ENCODE measurements around the gene IL17F.

IL17F gene

DNA sequence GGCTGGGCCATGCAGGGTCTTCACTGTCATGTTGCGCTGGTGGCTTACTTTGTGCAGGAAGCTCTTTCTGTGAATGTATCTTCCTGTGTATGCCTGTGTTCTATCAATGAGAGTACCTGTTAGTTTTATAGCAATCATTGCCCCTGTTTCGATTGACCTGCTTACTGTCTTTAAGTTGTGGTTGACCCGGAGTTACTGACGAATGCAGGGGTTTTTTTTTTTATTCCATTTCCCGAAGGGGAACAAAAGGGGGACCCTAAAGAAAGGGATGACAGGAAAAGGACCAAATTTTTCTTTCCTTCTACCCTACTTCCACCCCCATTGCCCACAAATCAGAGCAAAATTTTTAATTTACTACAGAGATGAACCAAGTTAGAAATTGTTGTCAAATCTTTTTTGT lies at the start of gene IL17F:
TSS of gene IL17F (minus strand) at position 101 of the 400 bp plus-strand sequence. CDS start at position 30, 71 bp downstream.
- DNase-seq, result no peak

DNA sequence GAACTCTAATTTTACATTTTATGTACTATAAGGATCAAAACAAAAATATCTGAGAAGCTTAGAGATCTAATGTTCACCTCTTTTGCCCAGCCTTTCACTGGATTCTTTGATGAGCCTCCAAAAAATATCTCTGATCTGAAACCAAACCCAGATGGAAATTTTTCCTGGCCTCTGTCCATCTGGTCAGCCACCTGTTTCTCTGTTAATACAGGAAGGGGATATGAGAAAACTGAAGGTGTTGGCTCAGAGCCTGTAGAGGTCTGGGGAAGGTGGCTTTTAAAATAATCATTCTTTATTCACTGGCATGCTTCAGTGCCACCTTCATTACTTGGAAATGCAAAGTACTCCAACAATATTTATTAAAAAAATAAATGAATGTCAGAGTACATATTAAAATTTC lies 48.8 kb upstream of the IL17F start:
- DNase-seq, result no peak

DNA sequence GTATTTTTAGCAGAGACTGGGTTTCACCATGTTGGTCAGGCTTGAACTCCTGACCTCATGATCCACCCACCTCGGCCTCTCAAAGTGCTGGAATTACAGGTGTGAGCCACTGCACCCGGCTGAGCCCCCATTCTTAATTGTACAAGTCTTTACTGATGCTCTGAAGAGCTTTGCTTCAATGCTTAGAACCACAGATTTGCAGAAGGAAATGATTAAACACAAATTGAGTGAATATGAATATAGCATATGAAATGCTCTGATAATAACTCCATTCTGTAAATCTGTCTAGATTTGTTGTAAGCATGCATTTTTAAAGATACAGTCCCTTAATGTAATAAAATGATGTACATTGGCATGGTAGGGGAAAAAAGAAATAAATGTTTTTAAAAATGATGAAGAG lies 44.5 kb upstream of the IL17F start:
- DNase-seq, result no peak

DNA sequence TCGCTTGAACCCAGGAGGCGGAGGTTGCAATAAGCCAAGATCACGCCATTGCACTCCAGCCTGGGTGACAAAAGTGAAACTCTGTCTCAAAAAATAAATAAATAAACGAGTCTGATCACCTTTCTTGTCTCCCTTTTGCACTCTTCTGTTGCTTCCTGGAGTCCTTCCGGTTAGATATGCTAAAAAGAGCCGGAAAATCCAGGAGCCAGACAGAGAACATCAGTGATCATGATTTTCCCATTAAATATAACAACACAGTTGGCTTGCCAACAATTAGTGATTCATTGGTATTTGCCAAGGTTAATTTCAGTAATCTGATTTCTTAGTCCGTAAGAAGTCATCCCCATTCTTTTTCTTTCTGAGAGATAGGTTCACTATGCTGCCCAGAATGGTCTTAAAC lies 43.9 kb upstream of the IL17F start:
- no peak for DNase-seq

DNA sequence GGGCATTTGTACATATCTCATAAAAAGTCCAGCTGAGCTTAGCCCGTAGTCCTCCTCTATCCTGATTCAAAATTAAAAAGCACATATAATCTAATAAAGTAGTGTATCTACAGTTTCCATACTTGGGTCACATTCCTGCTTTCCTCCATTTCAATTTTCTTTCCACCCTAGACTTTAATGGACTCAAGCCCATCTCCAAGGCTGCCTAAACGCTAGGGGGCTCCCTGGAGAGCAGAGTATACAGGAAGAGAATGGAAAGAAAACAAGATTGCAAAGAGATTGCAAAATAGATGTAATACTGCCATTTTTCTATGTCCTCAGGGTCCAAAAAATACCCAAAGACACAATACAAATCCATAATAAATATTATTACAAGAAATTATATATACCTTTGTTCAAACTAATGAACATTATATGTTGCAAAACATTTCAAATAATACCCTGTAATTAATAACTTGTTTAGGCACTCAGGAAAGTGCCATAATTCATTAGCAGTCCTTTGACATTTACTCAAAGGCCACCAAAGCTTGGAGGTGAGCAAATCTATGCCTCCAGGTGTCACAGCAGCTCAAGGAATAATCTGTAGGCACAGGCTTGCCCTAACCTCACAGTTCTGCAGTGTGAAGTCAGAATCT lies 42.6 kb upstream of the IL17F start:
- peak; percentile 45 for DNase-seq

DNA sequence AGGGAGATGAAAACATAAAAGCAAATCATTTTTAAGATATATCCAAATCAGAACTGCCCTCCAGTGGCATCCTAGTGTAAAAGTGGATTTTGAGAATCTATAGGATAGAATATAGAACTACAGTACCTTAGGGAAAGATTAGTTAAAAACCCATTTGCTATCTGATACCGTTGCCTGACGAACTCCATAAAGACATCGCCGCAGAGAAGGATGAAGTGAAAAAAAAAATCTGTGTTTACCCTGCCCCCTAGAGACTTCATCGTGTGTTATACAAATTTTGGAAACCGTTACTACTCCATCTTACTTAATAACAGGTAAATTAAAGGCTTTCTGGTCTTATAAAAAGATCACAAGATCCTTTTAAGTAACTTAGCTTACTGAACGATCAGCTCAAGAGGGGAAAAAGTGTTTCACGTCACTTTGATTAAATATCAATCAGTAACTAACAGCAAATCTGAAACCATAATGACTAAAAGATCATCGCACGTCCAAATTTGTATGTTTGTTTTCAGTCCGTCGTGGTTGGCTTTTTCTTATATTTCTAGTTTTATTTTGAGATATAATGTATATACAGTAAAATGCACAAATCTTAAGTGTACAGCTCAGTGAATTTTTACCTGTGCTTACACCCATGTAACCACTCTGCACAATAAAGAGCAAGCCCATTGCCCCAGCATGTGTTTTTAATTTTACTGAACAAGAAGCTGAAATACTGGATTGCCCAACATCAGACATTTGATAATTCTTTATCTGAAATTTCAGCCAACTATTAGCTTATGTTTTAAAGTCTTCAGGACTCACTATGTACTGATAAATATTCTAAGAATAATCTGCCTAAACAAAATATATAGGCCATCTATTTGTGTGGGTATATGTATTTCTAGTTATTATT lies 41.1 kb upstream of the IL17F start:
- no peak for DNase-seq

DNA sequence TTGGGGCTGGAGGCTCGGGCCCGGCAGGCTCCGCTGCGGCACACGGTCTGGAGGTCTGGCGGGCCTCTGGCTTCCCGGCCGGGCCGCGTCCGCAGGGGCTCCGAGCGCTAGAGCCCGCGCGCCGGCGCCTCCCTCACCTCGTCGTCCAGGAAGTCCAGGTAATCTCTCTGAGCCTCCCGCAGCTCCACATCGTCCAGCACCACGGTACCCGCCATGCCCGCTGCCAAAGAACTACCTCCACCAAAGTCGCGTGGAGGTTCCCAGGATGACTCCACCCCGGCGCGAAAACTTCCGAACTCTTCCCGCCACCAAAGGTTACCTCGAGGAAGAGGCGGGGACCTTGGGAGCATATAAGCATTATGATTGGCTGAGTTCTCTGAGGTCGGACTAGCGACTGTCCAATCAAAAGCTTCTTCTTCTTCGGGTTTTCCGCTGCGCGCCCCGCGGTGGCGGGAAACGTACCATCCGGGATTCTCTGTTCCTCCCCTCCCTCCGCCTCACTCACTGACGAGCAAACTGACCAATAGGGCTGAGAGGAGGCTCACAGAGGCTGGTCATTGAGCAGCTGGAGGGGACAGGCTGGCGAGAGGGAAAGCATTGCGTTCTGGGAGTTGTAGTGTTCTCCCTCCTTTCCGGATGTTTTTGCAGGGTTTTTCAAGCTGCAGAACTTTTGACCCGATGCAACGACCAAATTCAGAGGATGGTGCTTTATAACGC lies 40.3 kb upstream of the IL17F start, which contains the start of gene MCM3:
TSS of gene MCM3 (minus strand) at position 283 of the 717 bp plus-strand sequence. CDS start at position 215, 68 bp downstream.
- DNase-seq, result peak; percentile 98

DNA sequence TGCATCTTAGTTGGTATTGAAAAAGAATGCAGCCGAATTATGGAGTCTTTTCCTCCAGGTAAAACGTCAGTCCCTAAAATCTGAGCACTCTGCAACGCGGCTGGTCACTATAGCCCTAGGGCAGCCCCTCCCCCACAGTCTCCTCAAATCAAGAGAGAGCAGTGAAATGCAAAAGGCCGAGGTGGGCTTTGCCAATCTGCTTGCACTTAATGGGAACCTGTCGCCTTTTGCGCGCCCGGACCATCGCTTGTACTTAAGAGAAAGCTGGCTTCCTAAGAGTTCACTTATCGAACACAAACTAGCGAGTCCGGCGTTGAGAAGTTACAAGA lies 39.8 kb upstream of the IL17F start:
- no peak for DNase-seq

DNA sequence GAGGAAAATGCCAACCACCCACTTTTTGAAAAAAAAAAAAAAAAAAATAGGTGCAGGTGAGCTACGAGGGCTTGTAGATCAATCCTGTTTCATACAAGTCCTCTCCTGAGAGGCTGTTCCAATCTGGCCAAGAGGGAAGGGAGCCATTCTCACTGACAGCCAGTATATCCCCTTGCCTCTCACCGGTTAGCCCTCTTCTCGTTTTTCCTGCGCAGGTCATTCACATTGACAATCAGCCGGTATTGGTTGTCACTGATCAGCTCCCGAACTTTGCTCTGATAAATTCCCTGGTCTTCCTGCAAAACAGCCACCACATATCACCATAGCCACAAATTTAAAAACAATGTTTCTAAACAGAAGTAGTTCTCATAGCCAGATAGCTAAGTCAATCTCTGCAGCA lies 38.8 kb upstream of the IL17F start:
- no peak for DNase-seq

DNA sequence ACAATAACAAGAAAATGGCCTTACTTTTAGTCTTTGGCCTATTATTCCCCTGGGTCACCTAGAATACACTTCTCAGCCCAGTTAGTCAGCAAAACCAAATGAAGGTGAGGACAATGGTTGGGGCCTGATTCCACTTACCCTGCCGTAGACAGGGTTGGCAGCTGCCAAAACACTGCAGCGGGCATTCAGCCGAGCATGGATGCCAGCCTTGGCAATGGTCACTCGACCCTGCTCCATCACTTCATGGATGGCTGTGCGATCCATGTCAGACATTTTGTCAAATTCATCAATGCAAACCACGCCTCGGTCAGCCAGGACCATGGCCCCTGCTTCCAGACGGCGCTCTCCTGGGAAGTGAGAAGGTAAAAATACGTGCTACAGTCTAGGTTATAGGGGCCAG lies 31.8 kb upstream of the IL17F start:
- DNase-seq, result no peak

DNA sequence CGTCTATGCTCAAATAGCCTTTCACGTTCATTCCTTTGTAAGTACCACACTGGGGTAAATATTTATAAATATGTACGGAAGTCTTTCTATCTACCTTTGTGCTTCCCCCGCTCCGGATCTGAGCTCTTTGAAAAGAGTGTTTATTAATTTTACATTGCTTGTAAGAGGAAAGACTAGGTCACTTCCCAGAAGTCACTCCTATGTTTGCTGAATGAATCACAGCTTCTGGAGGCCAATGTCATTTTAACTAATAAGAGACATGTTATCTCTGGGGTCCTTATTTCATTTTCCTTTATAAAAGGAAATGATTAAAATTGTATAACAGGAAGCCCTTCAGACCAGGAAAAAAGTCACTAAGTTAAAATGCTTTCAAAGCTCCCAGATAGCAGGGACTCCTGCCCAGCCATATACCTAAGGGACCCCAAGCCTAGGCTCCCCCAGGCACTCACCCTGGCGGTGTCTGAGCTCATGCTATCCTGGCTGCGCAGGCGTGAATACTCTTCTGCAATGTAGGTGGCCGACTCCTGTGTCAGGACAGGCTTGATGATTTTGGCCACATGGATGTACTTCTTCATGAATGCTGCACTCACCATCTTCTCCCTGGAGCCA lies 27.7 kb upstream of the IL17F start:
- DNase-seq, result no peak

DNA sequence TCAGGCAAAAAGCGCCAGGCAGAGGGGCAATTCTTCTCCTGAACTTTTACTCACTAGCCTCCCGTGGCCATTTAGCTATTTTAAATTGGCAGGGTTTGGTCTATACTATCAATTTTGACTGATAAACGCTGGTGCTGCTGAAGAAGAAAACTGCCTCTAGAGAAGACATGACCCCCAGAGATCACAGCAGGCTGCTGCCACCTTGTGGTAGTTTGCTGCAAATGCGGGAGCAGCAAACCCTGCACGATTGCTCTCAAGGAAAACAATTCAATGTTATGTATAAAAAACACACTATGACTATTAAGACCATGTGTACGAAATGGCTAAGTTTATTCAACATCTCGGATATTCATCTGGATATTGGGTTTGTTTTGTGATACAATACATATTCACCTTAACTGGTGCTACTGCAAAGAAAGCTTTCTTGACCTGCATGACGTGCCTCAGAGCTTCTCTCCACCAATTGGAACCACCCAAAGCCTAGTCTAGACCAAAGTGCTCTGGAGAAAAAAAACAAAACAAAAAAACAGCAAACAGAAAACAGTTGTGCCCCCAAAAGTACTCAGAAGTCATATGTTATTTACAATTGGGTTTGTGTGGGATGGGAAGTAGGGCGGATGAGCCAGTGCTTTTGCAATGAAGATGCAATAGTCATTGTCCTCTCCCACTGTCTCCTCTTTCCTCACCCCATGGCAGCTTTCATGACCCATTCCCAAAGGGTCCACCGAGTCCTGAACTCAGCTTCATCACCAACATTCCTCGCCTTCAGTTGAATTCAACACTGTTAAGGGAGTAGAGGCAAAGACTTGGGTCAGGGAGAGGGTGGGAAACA lies 19.6 kb upstream of the IL17F start:
- peak; percentile 61 for DNase-seq

DNA sequence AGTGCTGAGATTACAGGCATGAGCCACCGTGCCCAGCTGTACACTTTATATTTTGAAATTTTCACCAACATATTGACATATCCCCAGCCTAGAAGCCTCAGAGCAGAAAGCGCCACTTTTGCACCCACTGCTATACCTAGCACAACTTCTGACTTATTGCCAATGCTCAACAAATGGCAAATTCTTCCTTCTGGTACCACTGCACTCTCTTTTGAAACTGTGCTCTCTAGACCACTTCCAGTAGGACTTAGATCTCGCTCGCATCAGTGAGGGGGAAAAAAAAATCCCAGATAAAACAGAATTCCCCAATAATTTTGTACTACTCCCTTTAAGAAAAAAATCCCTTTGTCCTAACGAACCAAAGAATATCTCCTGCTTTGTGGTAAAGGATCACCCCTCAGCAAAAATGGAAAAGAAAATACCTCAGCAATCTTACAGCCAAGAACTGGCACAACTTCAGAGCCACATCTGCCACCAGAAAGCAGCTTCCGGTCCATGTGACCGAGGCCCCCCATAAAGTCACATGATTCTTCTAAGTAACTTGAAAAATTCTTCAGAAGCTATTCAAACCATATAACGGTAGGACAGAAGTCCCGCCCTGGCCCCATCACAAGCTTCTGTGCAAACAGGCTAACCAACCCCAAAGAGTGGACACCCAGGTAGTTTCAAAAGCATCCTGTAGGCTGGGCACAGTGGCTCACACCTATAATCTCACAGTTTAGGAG lies 18.5 kb upstream of the IL17F start:
- no peak for DNase-seq

DNA sequence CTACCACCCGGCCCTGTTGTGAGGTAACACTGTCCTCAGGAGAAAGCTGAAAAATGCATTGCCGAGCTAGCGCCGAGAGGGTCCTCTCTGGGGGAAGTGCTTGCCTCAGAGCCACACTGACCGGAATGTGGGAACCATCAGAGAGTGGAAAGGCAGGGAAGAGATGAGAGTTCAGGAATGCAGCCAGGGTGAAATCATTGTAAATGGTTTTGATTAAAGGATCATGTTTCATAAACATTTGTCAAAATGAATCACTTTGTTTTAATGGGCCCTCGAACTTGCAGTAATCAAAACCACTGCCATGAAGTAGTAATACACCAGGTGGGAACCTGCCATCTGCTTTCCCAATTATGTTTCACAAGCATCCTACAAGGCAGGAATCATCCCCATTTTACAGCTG lies 16.9 kb upstream of the IL17F start:
- DNase-seq, result no peak

DNA sequence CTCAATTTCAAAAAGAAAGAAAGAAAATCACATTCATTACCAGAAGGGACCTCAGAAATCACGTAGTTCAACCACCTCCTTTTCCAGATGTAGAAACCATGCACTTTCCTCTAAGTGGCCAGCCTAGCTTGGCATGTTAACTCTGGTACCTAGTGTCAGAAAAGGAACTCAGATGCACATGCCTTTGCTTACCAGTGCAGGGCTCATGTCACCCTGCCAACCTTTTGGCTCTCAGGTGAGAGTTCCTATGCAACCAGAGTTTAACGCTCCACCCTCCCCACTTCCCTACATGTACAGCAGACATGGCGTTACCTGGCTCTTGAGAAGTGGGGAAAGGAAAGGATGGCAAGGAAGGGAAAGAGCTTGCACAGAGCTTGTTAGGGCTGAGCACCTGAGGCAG lies 16.3 kb upstream of the IL17F start:
- DNase-seq, result no peak

DNA sequence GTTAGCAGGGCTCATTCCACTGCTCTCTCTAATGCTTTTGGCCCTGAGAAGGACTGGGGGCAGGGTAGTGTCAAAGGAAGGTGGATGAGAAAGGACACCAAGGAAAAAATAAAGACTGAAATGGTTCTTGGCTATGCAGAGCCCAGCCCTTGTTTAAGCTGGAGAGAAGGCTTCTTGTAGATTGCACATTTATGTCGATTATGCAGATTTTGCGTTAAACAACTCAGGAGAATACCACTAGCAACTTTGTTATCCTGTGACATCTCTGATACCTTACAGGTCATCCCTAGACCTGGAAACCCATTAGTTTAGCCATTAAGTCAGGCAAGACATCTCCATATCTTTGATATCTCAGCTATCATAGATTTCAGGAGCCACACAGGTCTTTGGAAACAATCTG lies 11.1 kb upstream of the IL17F start:
- DNase-seq, result no peak

DNA sequence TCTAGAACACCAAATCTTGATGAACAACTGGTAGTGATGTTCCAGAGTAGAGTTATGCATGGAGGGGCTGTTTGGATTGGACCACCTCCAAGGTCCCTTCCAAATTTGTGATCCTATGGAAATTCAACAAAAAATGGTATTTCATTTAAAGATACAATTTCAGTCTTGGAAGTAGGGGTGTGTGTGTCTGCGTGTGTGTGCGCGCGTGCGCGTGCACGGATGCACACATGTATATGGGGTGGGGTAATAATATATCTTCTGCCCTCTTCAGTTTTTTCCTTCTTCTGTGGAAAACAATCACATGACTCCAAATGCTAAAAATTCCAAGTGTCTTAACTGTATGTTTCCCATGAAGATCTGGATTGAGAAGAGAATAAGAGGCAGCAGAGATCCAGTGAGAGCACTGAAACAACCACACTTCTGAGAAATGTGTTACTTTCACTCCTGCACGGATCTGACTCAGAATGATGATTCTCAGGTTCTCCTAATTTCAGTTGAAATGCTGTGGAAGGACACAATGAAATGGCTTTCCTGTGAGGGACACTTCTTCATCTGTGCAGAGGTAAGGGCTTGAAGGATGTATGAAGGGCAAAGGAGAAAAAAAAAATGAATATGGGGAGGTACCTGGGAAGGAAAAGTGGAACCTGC lies 10.6 kb upstream of the IL17F start:
- DNase-seq, result no peak

DNA sequence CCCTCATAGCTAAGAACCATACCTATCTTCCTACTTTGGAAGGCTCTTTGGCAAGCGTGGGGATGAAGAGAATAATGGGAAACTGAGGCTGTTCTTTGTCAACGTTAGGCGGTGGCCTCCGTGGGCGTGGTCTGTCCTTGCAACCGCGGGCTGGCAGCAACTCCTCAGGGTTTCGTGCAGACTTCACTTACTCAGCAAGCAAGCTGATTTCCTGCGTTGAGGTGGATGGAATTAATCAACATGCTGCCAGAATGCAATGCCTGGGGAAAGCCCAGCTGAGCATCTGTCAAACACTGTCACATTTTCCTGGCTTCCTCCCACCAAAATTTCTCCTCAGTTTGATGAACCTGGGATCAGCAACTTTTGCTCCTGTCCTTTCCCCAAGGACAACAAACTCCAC lies 9.2 kb upstream of the IL17F start:
- no peak for DNase-seq

DNA sequence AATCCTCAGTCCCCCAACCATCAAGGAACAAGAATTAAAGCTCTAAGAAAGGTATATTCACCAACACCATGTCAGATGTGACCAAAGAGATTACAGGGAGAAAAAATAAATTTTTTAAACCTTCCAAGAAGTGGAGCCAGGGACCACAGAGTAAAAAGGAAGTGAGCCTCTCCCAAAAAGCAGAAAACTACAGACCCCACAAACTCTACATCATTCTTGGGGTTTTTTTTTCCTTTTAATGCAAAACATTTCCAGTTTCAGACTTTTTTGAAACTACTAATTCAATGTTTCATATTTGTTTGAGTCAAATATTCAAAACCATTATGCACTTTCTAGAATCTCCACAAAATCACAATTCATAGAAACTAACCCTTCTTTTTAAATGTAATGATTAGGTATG lies 6.8 kb upstream of the IL17F start:
- no peak for DNase-seq

DNA sequence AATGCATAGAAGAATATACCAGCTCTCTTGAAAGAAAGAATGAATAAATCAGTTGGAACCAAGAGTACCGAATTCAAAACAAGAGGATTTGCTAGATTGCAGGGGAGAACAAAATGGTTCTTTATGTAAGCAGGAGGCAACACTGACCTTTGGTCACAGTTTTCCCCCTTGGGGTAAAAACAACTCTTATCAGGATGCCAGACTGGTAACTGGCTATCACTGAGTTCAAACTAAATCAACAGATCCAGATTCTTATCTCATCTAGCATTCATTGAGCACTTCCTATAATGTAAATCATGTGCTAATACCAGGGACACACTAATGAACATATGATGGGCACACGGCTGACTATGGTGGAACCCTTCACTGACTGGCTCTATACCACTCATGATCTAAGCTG lies 4.8 kb upstream of the IL17F start:
- no peak for DNase-seq

DNA sequence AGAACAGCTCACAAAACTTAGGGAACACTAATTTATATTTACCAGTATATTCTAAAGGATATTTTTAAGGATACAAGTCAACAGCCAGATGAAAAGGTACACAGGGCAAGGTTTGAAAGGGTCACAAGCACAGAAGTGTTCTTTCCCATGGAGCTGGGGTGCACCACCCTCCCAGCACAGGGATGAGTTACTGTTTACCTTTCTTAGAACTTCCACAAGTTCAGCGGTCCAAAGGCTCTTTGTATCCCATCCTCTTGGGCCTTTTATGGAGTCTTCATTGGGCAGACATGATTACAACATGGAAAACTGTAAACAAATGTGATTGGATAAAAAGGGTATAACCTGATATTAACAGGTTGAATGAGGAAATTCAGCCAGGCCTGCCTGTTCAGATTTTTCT lies 1.1 kb upstream of the IL17F start:
- DNase-seq, result no peak
